GM19025 (cell line): ENCODE data around the gene PRKX.
"Not testable (repeated sequence)": the region's sequence is repeated elsewhere in the genome, so short reads cannot be mapped to it uniquely, and the experiment has no call there.

Experiments used
- ATAC-seq: cut with Tn5 transposase; IDR thresholded peaks from one replicate; pipeline ENCODE4 v1.9.1; 2021; ENCODE audit warnings: mild to moderate bottlenecking, low read depth, moderate library complexity; ENCODE audit not compliant: unreplicated experiment

PRKX gene

GRCh38 chrX:3712051-3712869 is 1.2 kb downstream of the PRKX start:
- ATAC-seq: no peak

GRCh38 chrX:3711331-3711917 is 2.0 kb downstream of the PRKX start:
- ATAC-seq: no peak

DNA sequence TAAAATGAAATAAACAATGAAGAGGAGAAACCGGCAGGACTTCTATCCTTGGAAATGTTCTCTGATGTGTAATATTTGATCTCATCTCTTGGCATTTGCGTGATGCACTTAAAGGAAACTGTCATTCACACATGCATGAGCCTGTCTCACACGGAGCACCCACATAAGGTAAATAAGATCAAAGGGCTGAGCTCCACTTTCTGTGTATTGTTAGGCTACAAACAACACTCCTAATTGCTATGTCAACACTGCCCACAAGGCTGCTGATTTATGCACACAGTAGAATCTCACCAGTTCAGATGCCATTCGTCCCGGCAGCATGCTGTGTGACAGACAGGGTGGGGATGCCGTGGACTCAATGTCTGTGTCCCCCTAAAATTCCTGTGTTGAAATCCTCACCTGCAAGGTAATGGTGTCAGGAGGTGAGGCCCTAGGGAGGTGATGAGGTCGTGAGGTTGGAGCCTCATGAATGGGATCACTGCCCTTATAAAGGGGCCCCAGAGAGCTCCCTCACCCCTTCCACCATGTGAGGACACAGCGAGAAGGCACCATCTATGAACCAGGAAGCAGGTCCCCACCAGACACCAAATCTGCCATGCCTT is 5.7 kb downstream of the PRKX start:
- ATAC-seq: not testable (repeated sequence)

- ATAC-seq: no peak
Measured at GRCh38 chrX:3706481-3706880, 7.0 kb downstream of the PRKX start.

- not testable (repeated sequence) for ATAC-seq
Measured at GRCh38 chrX:3703251-3703650, 10.2 kb downstream of the PRKX start.

- ATAC-seq: not testable (repeated sequence)
Measured at GRCh38 chrX:3702095-3702494, 11.4 kb downstream of the PRKX start.

GRCh38 chrX:3701445-3701928 is 12.0 kb downstream of the PRKX start:
- not testable (repeated sequence) for ATAC-seq

- ATAC-seq: no peak
Measured at GRCh38 chrX:3699821-3700381, 13.5 kb downstream of the PRKX start.

DNA sequence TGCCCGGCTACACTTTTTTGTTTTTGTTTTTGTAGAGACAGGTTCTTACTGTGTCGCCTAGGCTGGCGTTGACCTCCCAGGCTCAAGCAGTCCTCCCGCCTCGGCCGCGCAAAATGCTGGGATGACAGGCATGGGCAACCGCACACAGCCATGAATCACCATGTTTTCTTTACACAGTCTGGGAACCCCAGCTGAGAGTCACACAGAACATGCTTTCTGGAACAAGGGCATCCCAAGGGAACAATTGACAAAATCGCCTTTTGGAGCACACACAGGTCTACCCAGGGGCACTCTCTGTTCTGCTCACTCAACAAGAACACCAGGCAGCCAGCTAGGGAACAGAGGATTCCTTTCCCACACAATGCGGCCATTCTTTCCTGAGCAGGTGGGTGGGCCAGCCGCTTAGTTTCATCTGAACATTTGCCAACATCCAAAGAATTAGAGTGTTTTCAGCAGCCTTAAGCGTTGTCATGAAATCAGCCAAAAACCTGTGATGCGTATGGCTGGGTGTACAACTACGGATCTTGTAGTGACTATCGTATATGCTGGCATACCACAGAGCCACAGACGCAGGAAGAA is 15.7 kb downstream of the PRKX start:
- ATAC-seq: no peak

GRCh38 chrX:3697220-3697684 is 16.2 kb downstream of the PRKX start:
- ATAC-seq: no peak

GRCh38 chrX:3695536-3695935 is 17.9 kb downstream of the PRKX start:
- no peak for ATAC-seq

DNA sequence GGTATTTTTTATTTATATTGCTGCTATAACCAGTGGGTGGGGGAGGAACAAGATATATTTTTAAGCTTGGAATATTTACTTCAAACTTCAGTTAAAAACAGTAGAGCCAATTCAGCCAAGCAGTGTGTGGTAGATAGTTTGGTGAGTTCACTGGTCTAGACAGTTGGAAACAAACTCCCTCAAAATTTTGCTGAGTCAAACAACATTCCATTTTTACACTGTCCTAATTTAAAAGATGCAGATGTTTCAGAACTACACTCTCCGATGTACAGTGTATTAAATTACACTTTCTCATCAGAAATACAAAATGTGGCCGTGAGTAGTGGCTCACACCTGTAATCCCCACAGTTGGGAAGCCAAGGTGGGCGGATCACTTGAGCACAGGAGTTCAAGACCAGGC is 23.3 kb downstream of the PRKX start:
- no peak for ATAC-seq

- ATAC-seq: not testable (repeated sequence)
Measured at GRCh38 chrX:3683236-3683635, 30.2 kb downstream of the PRKX start.

GRCh38 chrX:3680459-3680858 is 33.0 kb downstream of the PRKX start:
- ATAC-seq: no peak

DNA sequence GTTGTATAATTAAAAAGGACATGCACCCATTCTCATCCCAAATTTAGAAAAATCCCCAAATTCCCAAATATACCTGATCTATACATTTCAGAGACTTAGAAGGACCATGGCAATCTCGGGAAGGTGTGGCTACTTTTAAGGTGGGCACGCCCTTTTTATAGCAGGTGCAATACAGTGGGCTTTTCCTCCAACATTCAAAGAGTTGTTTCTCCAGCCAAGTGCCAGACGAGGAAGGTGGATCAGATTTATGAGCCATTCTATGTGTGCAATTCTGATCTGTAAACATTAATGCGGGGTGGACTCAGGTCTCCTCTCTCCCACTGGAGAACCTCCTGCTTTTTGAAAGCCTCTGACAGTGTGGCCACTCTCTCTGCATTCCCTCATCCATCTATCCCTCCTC is 33.8 kb downstream of the PRKX start:
- no peak for ATAC-seq

DNA sequence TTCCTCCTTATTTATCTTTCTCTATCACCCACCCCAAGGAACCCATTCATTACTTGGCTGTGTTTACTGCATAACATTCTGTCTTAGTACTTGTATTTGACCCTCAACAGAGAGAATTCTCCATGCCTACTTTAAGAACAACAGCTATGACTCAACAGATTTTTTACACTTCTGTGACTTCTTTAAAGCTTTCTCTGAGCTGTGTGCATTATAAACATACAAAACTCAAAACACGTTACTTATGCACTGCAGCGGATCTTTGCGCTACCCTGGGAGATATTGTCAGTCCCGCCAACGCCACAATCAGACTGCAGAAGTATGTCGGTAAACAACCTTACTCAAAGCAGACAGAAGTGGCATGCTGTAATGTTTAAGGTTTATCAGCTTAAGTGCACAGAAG is 35.1 kb downstream of the PRKX start:
- no peak for ATAC-seq

DNA sequence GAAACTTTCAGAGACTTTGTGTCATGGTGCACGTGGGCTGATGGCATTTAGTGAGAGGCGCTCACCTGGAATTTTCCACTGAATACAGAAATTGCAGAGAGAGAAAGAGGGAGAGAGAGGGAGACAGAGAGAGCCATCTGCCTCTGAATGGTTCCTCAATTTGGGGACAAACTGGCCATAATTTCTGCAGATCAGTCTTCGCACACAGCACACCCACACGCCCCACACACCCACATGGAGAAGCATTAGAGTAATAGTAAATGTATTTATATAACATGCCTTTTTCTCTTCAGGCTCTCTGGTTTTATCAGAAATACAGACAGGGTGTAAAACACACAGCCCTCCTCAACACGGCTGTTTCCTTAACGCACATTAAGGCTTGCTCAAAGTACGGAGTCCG is 38.6 kb downstream of the PRKX start:
- no peak for ATAC-seq

- ATAC-seq: no peak
Measured at GRCh38 chrX:3669841-3670475, 43.5 kb downstream of the PRKX start.

GRCh38 chrX:3666975-3667374 is 46.5 kb downstream of the PRKX start:
- ATAC-seq: no peak

GRCh38 chrX:3664921-3665320 is 48.5 kb downstream of the PRKX start:
- no peak for ATAC-seq
